Stimulated activated CD4-positive, alpha-beta T cell treated with anti-CD3 and anti-CD28 coated beads, Interleukin-15, amount 100 ng/mL, for 1 hour (primary cell): Measurements from ENCODE around the gene ATAD2B.

Source experiments
- DNase-seq, 2 donors: peaks; one replicate each; pipeline ENCODE4 v3.0.0-alpha.2; 2020; ENCODE audit warnings: low read depth in 1 of 2, low spot score in 1 of 2

The ATAD2B gene

GRCh38 chr2:23838581-23838980 lies 88.3 kb downstream of the ATAD2B start:
- DNase-seq = no peak

- no peak for DNase-seq
These were observed 89.1 kb downstream of the ATAD2B start for GRCh38 chr2:23837871-23838270.

GRCh38 chr2:23836971-23837565 lies 89.9 kb downstream of the ATAD2B start:
- DNase-seq = no peak

- no peak for DNase-seq
These were observed 90.4 kb downstream of the ATAD2B start for GRCh38 chr2:23836505-23836904.

GRCh38 chr2:23835988-23836387 lies 90.9 kb downstream of the ATAD2B start:
- DNase-seq = no peak

- DNase-seq = no peak
These were observed 91.5 kb downstream of the ATAD2B start for GRCh38 chr2:23835423-23835822.

GRCh38 chr2:23828986-23829385 lies 97.9 kb downstream of the ATAD2B start:
- DNase-seq = no peak

- DNase-seq = no peak
These were observed 98.5 kb downstream of the ATAD2B start for GRCh38 chr2:23828256-23828980.

GRCh38 chr2:23827287-23827686 lies 99.6 kb downstream of the ATAD2B start:
- no peak for DNase-seq

GRCh38 chr2:23826771-23827170 lies 100.2 kb downstream of the ATAD2B start:
- DNase-seq = no peak

- no peak for DNase-seq
These were observed 100.9 kb downstream of the ATAD2B start for GRCh38 chr2:23826040-23826439.

GRCh38 chr2:23824777-23825212 lies 102.1 kb downstream of the ATAD2B start:
- no peak for DNase-seq

GRCh38 chr2:23823863-23824262 lies 103.1 kb downstream of the ATAD2B start:
- DNase-seq = no peak

- DNase-seq = no peak
These were observed 112.0 kb downstream of the ATAD2B start for GRCh38 chr2:23814963-23815362.

- no peak for DNase-seq
These were observed 113.5 kb downstream of the ATAD2B start for GRCh38 chr2:23813438-23813837.

GRCh38 chr2:23809150-23809549 lies 117.8 kb downstream of the ATAD2B start:
- DNase-seq = no peak

GRCh38 chr2:23806665-23807249 lies 120.2 kb downstream of the ATAD2B start:
- no peak for DNase-seq

- DNase-seq = no peak
These were observed 120.7 kb downstream of the ATAD2B start for GRCh38 chr2:23806201-23806600.

GRCh38 chr2:23803965-23804542 lies 122.9 kb downstream of the ATAD2B start:
- no peak for DNase-seq

GRCh38 chr2:23803264-23803964 lies 123.5 kb downstream of the ATAD2B start:
- no peak for DNase-seq

- DNase-seq = no peak
These were observed 125.5 kb downstream of the ATAD2B start for GRCh38 chr2:23801396-23801795.

- DNase-seq = no peak
These were observed 132.7 kb downstream of the ATAD2B start for GRCh38 chr2:23794234-23794633.
